SK-N-SH (cell line): Measurements from ENCODE around the gene PRKCH.

Source experiments
- NRF1 ChIP-seq: IDR thresholded peaks from 2 replicates; pipeline ENCODE4 v1.6.1; 2012; ENCODE audit warnings: low read depth, mild to moderate bottlenecking, low read length
- RAD21 ChIP-seq: IDR thresholded peaks from 2 replicates; pipeline ENCODE4 v1.6.1; 2012; ENCODE audit warnings: mild to moderate bottlenecking, low read length
- SIN3A ChIP-seq: IDR thresholded peaks from 2 replicates; pipeline ENCODE4 v1.6.1; 2012; ENCODE audit warnings: low read depth, mild to moderate bottlenecking, low read length, moderate library complexity, borderline replicate concordance
- TAF1 ChIP-seq: IDR thresholded peaks from 2 replicates; pipeline ENCODE4 v1.6.1; 2012; ENCODE audit warnings: low read depth, mild to moderate bottlenecking, low read length, moderate library complexity, borderline replicate concordance
- TF ChIP-seq, protein P1 (sequence below): fragments of 200-600 bp; sonication (generic); IDR thresholded peaks from 2 replicates; pipeline ENCODE4 v1.6.1; 2017; ENCODE audit warnings: antibody characterized with exemption, mild to moderate bottlenecking, moderate library complexity

DNA sequence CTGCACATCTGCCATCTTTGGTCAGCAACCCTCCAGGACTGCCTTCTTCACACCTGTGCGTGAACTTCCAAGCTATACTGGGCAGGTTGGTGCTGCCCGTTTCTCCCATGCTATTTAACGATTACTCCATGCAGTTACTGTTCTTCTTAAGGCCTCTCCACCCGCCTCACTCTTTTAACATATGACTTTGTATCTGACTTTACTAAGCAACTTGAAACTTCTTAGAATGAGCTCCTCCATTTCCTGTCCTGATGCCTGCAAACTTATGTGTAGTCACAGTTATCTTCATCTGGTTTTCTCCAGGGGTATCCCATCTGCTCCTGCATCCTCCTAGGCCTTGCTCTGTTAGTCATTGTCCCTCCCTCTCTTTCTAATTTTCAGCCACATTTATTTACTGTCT is 35.7 kb downstream of the PRKCH start:
- no peak for TF ChIP-seq SIN3A
- TF ChIP-seq, protein P1, sequence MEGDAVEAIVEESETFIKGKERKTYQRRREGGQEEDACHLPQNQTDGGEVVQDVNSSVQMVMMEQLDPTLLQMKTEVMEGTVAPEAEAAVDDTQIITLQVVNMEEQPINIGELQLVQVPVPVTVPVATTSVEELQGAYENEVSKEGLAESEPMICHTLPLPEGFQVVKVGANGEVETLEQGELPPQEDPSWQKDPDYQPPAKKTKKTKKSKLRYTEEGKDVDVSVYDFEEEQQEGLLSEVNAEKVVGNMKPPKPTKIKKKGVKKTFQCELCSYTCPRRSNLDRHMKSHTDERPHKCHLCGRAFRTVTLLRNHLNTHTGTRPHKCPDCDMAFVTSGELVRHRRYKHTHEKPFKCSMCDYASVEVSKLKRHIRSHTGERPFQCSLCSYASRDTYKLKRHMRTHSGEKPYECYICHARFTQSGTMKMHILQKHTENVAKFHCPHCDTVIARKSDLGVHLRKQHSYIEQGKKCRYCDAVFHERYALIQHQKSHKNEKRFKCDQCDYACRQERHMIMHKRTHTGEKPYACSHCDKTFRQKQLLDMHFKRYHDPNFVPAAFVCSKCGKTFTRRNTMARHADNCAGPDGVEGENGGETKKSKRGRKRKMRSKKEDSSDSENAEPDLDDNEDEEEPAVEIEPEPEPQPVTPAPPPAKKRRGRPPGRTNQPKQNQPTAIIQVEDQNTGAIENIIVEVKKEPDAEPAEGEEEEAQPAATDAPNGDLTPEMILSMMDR: no peak
- no peak for TF ChIP-seq NRF1
- TF ChIP-seq RAD21: no peak
- TF ChIP-seq TAF1: no peak
